H1 (cell line): ENCODE measurements around the gene GNS. TPM values are rescaled to one million over a fixed set of nuclear protein-coding genes. Genes with fewer than 3 reads are reported as not detected.
A peak's percentile ranks its signal among the peaks of the same experiment; 100 is the strongest.

Source experiments
- CTCF ChIA-PET: fragments of 300-600 bp; sonication (Branson Sonifier 250); formaldehyde crosslinking; loops from one replicate; lab custom pipeline; 2021; ENCODE audit not compliant: partially characterized antibody; lab: Charles Lee
- POLR2A ChIA-PET: fragments of 300-600 bp; sonication (Branson Sonifier 250); formaldehyde crosslinking; loops from one replicate; lab custom pipeline; 2021; ENCODE audit warnings: inconsistent platforms; ENCODE audit not compliant: partially characterized antibody; lab: Charles Lee
- DNase-seq, 2 experiments: peaks; one replicate each; pipeline versions ENCODE4 v3.0.0 to v3.0.0-alpha.2; 2010 to 2022; ENCODE audit warnings: low spot score in 2 of 2, low read depth in 1 of 2, mixed read lengths in 1 of 2
- FAIRE-seq: peaks from 2 replicates; lab custom pipeline; 2011; peaks lifted over from hg19 to GRCh38; lab: Jason Lieb, UNC
- H2AFZ ChIP-seq: 2 replicates; pipeline ENCODE4 v1.8.1; 2012; ENCODE audit warnings: low read length, inconsistent platforms
- H2AK5ac ChIP-seq: 2 replicates; pipeline ENCODE4 v1.6.1; 2013; ENCODE audit warnings: low read depth, low read length
- H2BK120ac ChIP-seq: replicated peaks from 2 replicates; pipeline ENCODE3; 2013; ENCODE audit warnings: low read depth, low read length, inconsistent platforms
- H2BK12ac ChIP-seq: 2 replicates; pipeline ENCODE4 v1.6.1; 2013; ENCODE audit warnings: low read depth, low read length
- H2BK15ac ChIP-seq: 2 replicates; pipeline ENCODE4 v1.6.1; 2013; ENCODE audit warnings: low read length
- H2BK20ac ChIP-seq: 2 replicates; pipeline ENCODE4 v1.6.1; 2013; ENCODE audit warnings: low read length
- H2BK5ac ChIP-seq: 2 replicates; pipeline ENCODE4 v1.6.1; 2013; ENCODE audit warnings: low read depth, low read length
- H3K14ac ChIP-seq: 2 replicates; pipeline ENCODE4 v1.6.1; 2013; ENCODE audit warnings: inconsistent platforms; ENCODE audit not compliant: insufficient read length
- H3K18ac ChIP-seq: 2 replicates; pipeline ENCODE4 v1.6.1; 2013; ENCODE audit warnings: low read length; ENCODE audit errors: extremely low read depth
- H3K23ac ChIP-seq: 2 replicates; pipeline ENCODE4 v1.6.1; 2013; ENCODE audit warnings: inconsistent platforms; ENCODE audit not compliant: insufficient read length
- H3K23me2 ChIP-seq: 2 replicates; pipeline ENCODE4 v1.6.1; 2013; ENCODE audit warnings: low read depth, low read length
- H3K27ac ChIP-seq: 2 replicates; pipeline ENCODE4 v1.6.1; 2011; ENCODE audit warnings: low read depth, low read length, inconsistent platforms
- H3K27me3 ChIP-seq, 4 experiments: replicated peaks in 1 of 4; 1 replicate in 1 of 4; 2 replicates in 3 of 4; pipeline versions ENCODE4 v1.6.1 to v1.8.1; 2011 to 2013; ENCODE audit warnings: low read length in 3 of 4, mild to moderate bottlenecking in 3 of 4, inconsistent platforms in 2 of 4, mixed read lengths in 2 of 4, moderate library complexity in 1 of 4; ENCODE audit not compliant: control insufficient read depth in 3 of 4, insufficient read depth in 3 of 4; ENCODE audit errors: extremely low read depth in 1 of 4
- H3K36me3 ChIP-seq, 4 experiments: 2 replicates each; pipeline versions ENCODE4 v1.6.1 to v1.8.1; 2011 to 2013; ENCODE audit warnings: mild to moderate bottlenecking in 4 of 4, low read length in 3 of 4, moderate library complexity in 2 of 4, control low read depth in 1 of 4, inconsistent platforms in 1 of 4; ENCODE audit not compliant: insufficient read depth in 4 of 4, control insufficient read depth in 2 of 4
- H3K4ac ChIP-seq: replicated peaks from 2 replicates; pipeline ENCODE3; 2013; ENCODE audit warnings: low read length, low read depth, mixed read lengths, inconsistent platforms; ENCODE audit not compliant: insufficient read length
- H3K4me1 ChIP-seq, 4 experiments: replicated peaks in 1 of 4; 1 replicate in 1 of 4; 2 replicates in 3 of 4; pipeline versions ENCODE4 v1.6.1 to v1.8.1; 2011 to 2013; ENCODE audit warnings: low read length in 3 of 4, inconsistent platforms in 2 of 4, mixed read lengths in 1 of 4; ENCODE audit not compliant: insufficient read depth in 4 of 4, control insufficient read depth in 3 of 4
- H3K4me2 ChIP-seq, 2 experiments: 2 replicates each; pipeline versions ENCODE4 v1.6.1 to v1.8.1; 2011 to 2013; ENCODE audit warnings: low read depth in 2 of 2, low read length in 2 of 2, control low read depth in 1 of 2, inconsistent platforms in 1 of 2, mild to moderate bottlenecking in 1 of 2; ENCODE audit not compliant: insufficient read depth in 1 of 2
- H3K4me3 ChIP-seq, 4 experiments: fragments of 200-600, 300-600 bp in 1 of 4; sonication (generic), shearing (Covaris generic), sonication (Bioruptor Twin) in 1 of 4; 2 replicates each; pipeline versions ENCODE4 v1.5.1 to v1.8.1; 2011 to 2016; ENCODE audit warnings: low read length in 4 of 4, low read depth in 3 of 4, control low read depth in 2 of 4, inconsistent platforms in 2 of 4, mild to moderate bottlenecking in 2 of 4, mixed read lengths in 1 of 4, moderate library complexity in 1 of 4; ENCODE audit not compliant: insufficient read depth in 2 of 4; ENCODE audit errors: extremely low read depth in 1 of 4
- H3K56ac ChIP-seq: replicated peaks from 2 replicates; pipeline ENCODE3; 2013; ENCODE audit warnings: low read depth, mild to moderate bottlenecking, mixed read lengths, low read length, inconsistent platforms; ENCODE audit not compliant: insufficient read length
- H3K79me1 ChIP-seq: 2 replicates; pipeline ENCODE4 v1.6.1; 2013; ENCODE audit warnings: low read depth, low read length, control low read depth
- H3K79me2 ChIP-seq, 2 experiments: 2 replicates each; pipeline versions ENCODE4 v1.6.1 to v1.8.1; 2012 to 2013; ENCODE audit warnings: low read length in 2 of 2, mild to moderate bottlenecking in 2 of 2, inconsistent platforms in 1 of 2; ENCODE audit not compliant: insufficient read depth in 2 of 2, control insufficient read depth in 1 of 2
- H3K9ac ChIP-seq, 4 experiments: replicated peaks in 1 of 4; 1 replicate in 1 of 4; 2 replicates in 3 of 4; pipeline versions ENCODE4 v1.6.1 to v1.8.1; 2011 to 2013; ENCODE audit warnings: low read depth in 3 of 4, low read length in 3 of 4, control low read depth in 2 of 4, mild to moderate bottlenecking in 2 of 4, moderate library complexity in 2 of 4, inconsistent platforms in 1 of 4; ENCODE audit errors: extremely low read depth in 1 of 4
- H3K9me3 ChIP-seq, 2 experiments: 2 replicates each; pipeline versions ENCODE4 v1.6.1 to v1.8.1; 2012 to 2013; ENCODE audit warnings: mild to moderate bottlenecking in 2 of 2, moderate library complexity in 2 of 2, control low read depth in 1 of 2, inconsistent platforms in 1 of 2, low read depth in 1 of 2, low read length in 1 of 2, mixed read lengths in 1 of 2; ENCODE audit not compliant: insufficient read depth in 2 of 2
- H4K20me1 ChIP-seq, 2 experiments: replicated peaks in 1 of 2; 2 replicates each; pipeline versions ENCODE3 to v1.8.1; 2011 to 2013; ENCODE audit warnings: inconsistent platforms in 2 of 2, low read length in 2 of 2, mild to moderate bottlenecking in 1 of 2; ENCODE audit not compliant: insufficient read depth in 2 of 2, control insufficient read depth in 1 of 2
- H4K5ac ChIP-seq: 2 replicates; pipeline ENCODE4 v1.6.1; 2013; ENCODE audit warnings: low read length, low read depth, mixed read lengths, inconsistent platforms; ENCODE audit not compliant: insufficient read length
- H4K8ac ChIP-seq: 2 replicates; pipeline ENCODE4 v1.8.0; 2013; ENCODE audit warnings: mild to moderate bottlenecking, moderate library complexity, low read length, inconsistent platforms; ENCODE audit not compliant: insufficient read depth; ENCODE audit errors: extremely low read depth
- H4K91ac ChIP-seq: replicated peaks from 2 replicates; pipeline ENCODE3; 2013; ENCODE audit warnings: low read length, mixed read lengths, inconsistent platforms; ENCODE audit not compliant: insufficient read length
- CTCF ChIP-seq, 3 experiments: IDR thresholded peaks; 1 replicate in 2 of 3; 2 replicates in 1 of 3; pipeline versions ENCODE4 v1.5.1 to v1.6.1; 2011; ENCODE audit warnings: low read length in 3 of 3, mild to moderate bottlenecking in 3 of 3, inconsistent platforms in 2 of 3, low read depth in 1 of 3, moderate library complexity in 1 of 3; ENCODE audit not compliant: insufficient read depth in 1 of 3; ENCODE audit errors: control extremely low read depth in 1 of 3
- JUND ChIP-seq: IDR thresholded peaks from 2 replicates; pipeline ENCODE4 v1.6.1; 2011; ENCODE audit warnings: mild to moderate bottlenecking, improper control_type of control experiment, low read length
- MAFK ChIP-seq: IDR thresholded peaks from 2 replicates; pipeline ENCODE4 v1.6.1; 2012; ENCODE audit warnings: low read depth, mild to moderate bottlenecking, improper control_type of control experiment, low read length
- RAD21 ChIP-seq, 2 experiments: IDR thresholded peaks in 1 of 2; conservative IDR thresholded peaks in 1 of 2; 2 replicates each; pipeline ENCODE4 v1.6.1; 2011; ENCODE audit warnings: low read depth in 2 of 2, low read length in 2 of 2, improper control_type of control experiment in 1 of 2, inconsistent platforms in 1 of 2, mild to moderate bottlenecking in 1 of 2, moderate library complexity in 1 of 2
- WGBS, 2 experiments: shearing (Covaris generic) in 1 of 2; methylation state at CpG; one replicate each; pipeline versions ENCODE4 v1.1.6 to v1.1.7; 2013 to 2015; ENCODE audit warnings: low lambda C conversion rate in 2 of 2, mixed read lengths in 2 of 2, inconsistent platforms in 1 of 2, low coverage in 1 of 2, missing lambda C conversion rate in 1 of 2; ENCODE audit not compliant: insufficient replicate concordance in 2 of 2, insufficient coverage in 1 of 2, insufficient read length in 1 of 2; ENCODE audit errors: extremely low coverage in 1 of 2, missing lambda C conversion rate in 1 of 2; 5-methylcytosine and 5-hydroxymethylcytosine counted together
- polyA plus RNA-seq, 7 experiments: library from polyadenylated mRNA; depleted of rRNA in 3 of 7; stranded (reverse) in 5 of 7; unstranded in 2 of 7; fragments of >200 nt in 5 of 7; fragments of 200-250 nt in 2 of 7; gene quantifications; 1 replicate in 5 of 7; 2 replicates in 1 of 7; 4 replicates in 1 of 7; pipeline versions ENCODE4 v1.2.1 to v1.2.3, GENCODE V29; 2011 to 2013; ENCODE audit warnings: missing spikeins in 2 of 7, mixed read lengths in 2 of 7
- total RNA-seq: library from RNA; stranded (reverse); fragmentation: NEBNext Ultra II Directional; extraction: Animal tissue kit (Norgen Biotek cat#: 25700); gene quantifications from 2 replicates; pipeline ENCODE4 v1.2.1, GENCODE V29; 2021

The GNS gene
- total and polyA plus RNA-seq, 2 of the 8 experiments (the other 6 are each of a cell fraction or from before 2014, with no cell fraction given) = 16.0 to 28.5 TPM

GRCh38 chr12:64801381-64801780 is 42.2 kb upstream of the GNS start:
- Histone ChIP-seq H2BK12ac (no peak overlapping the region), H2BK20ac (no peak overlapping the region), H3K9ac (no peak overlapping the region), H3K4me3 (no peak overlapping the region), H3K56ac (no peak overlapping the region), H3K79me1 (no peaks in the 10 kb centered on the region; the same call in 1 of the 2 replicates), H3K27me3 (no peaks in the 10 kb centered on the region), H3K4ac (no peak overlapping the region), H2AFZ (no peak overlapping the region), H4K8ac (no peak overlapping the region), H3K14ac (no peak overlapping the region), H2BK120ac (no peak overlapping the region), H2BK5ac (no peak overlapping the region), H3K9me3 (no peaks in the 10 kb centered on the region), H3K36me3 (no peaks in the 10 kb centered on the region), H3K4me2 (no peak overlapping the region), H3K23ac (no peak overlapping the region), H3K23me2 (peaks cover 1% of the 10 kb centered on the region; the same call in 1 of the 2 replicates), H4K20me1 (no peaks in the 10 kb centered on the region), H2BK15ac (no peak overlapping the region), H4K5ac (no peak overlapping the region), H3K18ac (no peak overlapping the region), H3K27ac (no peak overlapping the region), H3K79me2 (no peaks in the 10 kb centered on the region), H2AK5ac (no peak overlapping the region), H3K4me1 (no peaks in the 10 kb centered on the region), H4K91ac (no peak overlapping the region)
- WGBS, 2 experiments = 76% methylated on average over 2 of the region's 2 CpGs; no CpG with 5 or more reads in 1 of the 2 experiments
- ChIA-PET POLR2A (no interaction called here), CTCF (interaction anchor here (0.6 to 4.8 kb wide), 46 partner anchors 9 to 1367 kb away, joined by 3 to 29 read pairs (median 6); partner anchors contain the start of genes GNS, TBC1D30 and WIF1)
- TF ChIP-seq JUND (no peak), MAFK (no peak), RAD21 (IDR thresholded peaks at IDR 0.05 in 1 of 2, conservative IDR thresholded peaks at IDR 0.05 in 1 of 2; ENCODE audit: low read depth in 2 of 2, low read length in 2 of 2) (peak; percentile 18 to 40; a peak in 3 of 4 replicates), CTCF (IDR thresholded peaks at IDR 0.05; ENCODE audit: control extremely low read depth in 1 of 3, insufficient read depth in 1 of 3, low read depth in 1 of 3, low read length in 3 of 3) (peak in 2 of 3 experiments; percentile 44 to 89; a peak in 3 of 4 replicates)
- FAIRE-seq = no peak
- no peak for DNase-seq
